Suprapubic skin (tissue), 3 donors: ENCODE data around the gene XRCC5.

Source experiments
- POLR2A ChIP-seq, 2 donors: fragments of 450-650 bp; IDR thresholded peaks; one replicate each; pipeline ENCODE4 v1.6.1; 2017; ENCODE audit warnings: antibody characterized with exemption in 2 of 2, mild to moderate bottlenecking in 2 of 2, moderate library complexity in 2 of 2
- TF ChIP-seq, protein P1 (sequence below), 2 donors: fragments of 200-600 bp in 1 of 2; fragments of 450-650 bp in 1 of 2; sonication (generic) in 1 of 2; IDR thresholded peaks; one replicate each; pipeline ENCODE4 v1.5.1; 2016 to 2019; ENCODE audit warnings: antibody characterized with exemption in 2 of 2, mild to moderate bottlenecking in 1 of 2, moderate library complexity in 1 of 2

- TF ChIP-seq POLR2A (IDR thresholded peaks at IDR 0.05) = no peak
- TF ChIP-seq, protein P1, sequence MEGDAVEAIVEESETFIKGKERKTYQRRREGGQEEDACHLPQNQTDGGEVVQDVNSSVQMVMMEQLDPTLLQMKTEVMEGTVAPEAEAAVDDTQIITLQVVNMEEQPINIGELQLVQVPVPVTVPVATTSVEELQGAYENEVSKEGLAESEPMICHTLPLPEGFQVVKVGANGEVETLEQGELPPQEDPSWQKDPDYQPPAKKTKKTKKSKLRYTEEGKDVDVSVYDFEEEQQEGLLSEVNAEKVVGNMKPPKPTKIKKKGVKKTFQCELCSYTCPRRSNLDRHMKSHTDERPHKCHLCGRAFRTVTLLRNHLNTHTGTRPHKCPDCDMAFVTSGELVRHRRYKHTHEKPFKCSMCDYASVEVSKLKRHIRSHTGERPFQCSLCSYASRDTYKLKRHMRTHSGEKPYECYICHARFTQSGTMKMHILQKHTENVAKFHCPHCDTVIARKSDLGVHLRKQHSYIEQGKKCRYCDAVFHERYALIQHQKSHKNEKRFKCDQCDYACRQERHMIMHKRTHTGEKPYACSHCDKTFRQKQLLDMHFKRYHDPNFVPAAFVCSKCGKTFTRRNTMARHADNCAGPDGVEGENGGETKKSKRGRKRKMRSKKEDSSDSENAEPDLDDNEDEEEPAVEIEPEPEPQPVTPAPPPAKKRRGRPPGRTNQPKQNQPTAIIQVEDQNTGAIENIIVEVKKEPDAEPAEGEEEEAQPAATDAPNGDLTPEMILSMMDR (IDR thresholded peaks at IDR 0.05) = no peak
Observed at GRCh38 chr2:216104691-216105090, 4.5 kb upstream of the XRCC5 start.
